ENCODE data around the gene PAPPA. TPM values are rescaled to one million over a fixed set of nuclear protein-coding genes. Genes with fewer than 3 reads are reported as not detected.

Gene PAPPA
- total RNA-seq, 1 donor from 2014 or later = 0.15 TPM

DNA sequence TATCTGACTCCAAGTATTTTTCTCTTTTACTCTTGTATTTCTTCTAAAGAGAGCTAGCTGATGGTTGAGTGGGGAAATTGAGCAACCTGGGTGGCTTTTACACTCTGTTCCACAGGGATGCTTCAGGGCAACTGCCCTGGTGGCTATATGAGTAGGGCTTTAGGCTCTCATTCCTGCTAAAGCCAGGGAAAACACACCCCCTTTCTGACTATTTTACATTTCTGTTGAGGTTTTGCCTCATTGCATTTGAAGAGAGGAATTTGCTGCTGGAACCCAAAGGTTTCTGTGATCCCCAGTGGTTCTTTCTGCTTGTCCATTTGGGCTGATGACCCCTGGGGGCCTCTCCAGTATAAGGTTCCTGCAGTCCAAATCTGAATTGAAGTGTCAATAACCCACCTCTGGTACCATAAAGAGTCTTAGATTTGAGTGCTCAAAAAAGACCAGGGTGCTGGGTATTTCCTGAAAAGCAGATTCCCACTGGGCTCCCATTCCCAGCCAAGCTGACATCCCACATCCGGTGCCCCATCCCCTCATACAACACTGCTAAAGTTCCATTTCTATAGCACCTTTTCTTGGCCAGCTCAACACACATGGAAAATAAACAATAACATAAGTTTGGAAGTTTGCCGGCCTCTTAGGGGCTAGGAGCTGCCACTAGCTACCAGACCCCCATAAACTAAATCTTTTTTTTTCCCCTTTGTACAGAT, 59.5 kb downstream of the PAPPA start:
- no peak for DNase-seq (ENCODE audit: low spot score)

DNA sequence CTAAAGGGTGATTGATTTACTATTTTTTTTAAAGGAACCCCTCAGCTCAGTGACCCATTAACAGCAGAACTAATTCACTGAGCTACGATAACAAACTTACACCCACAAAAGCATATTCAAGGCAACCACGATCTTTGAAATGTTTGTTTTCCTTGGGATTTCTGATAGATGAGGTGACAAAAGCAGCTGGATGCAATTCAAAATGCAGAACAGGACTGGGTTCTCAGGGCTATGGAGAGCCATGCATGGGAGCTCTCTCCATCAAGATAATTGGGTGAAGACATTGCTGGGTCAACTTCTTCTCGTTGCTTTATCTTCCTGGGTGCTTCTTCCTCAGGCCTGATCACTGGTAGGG, 60.1 kb downstream of the PAPPA start:
- H3K9ac ChIP-seq = no peak overlapping the region
- H3K27me3 ChIP-seq = no peaks in the 10 kb centered on the region
- no peaks in the 10 kb centered on the region for H3K4me1 Mint-ChIP-seq
- H3K36me3 Mint-ChIP-seq = peaks cover 5% of the 10 kb centered on the region
- no peaks in the 10 kb centered on the region for H4K20me1 ChIP-seq (ENCODE audit: low read depth)
- H3K9me3 ChIP-seq (ENCODE audit: low read depth) = no peaks in the 10 kb centered on the region
- H3K9me3 Mint-ChIP-seq = no peaks in the 10 kb centered on the region
- H2AFZ ChIP-seq (replicated peaks) = no peak overlapping the region
- H3K27me3 Mint-ChIP-seq (ENCODE audit: insufficient read depth, low read depth) = peaks cover 2% of the 10 kb centered on the region
- H3K4me3 ChIP-seq = no peak overlapping the region
- no peak overlapping the region for H3K4me2 ChIP-seq
- H3K4me3 Mint-ChIP-seq = no peak overlapping the region
- H3K36me3 ChIP-seq = no peaks in the 10 kb centered on the region
- H3K27ac ChIP-seq = no peak overlapping the region
- H3F3A ChIP-seq (ENCODE audit: low read depth) = no peaks in the 10 kb centered on the region
- H3K4me1 ChIP-seq = no peaks in the 10 kb centered on the region
- no peak overlapping the region for H3K27ac Mint-ChIP-seq
- no peak for DNase-seq (ENCODE audit: low spot score)
- H3K79me2 ChIP-seq (ENCODE audit: low read depth) = no peaks in the 10 kb centered on the region
- TF ChIP-seq, protein P1, sequence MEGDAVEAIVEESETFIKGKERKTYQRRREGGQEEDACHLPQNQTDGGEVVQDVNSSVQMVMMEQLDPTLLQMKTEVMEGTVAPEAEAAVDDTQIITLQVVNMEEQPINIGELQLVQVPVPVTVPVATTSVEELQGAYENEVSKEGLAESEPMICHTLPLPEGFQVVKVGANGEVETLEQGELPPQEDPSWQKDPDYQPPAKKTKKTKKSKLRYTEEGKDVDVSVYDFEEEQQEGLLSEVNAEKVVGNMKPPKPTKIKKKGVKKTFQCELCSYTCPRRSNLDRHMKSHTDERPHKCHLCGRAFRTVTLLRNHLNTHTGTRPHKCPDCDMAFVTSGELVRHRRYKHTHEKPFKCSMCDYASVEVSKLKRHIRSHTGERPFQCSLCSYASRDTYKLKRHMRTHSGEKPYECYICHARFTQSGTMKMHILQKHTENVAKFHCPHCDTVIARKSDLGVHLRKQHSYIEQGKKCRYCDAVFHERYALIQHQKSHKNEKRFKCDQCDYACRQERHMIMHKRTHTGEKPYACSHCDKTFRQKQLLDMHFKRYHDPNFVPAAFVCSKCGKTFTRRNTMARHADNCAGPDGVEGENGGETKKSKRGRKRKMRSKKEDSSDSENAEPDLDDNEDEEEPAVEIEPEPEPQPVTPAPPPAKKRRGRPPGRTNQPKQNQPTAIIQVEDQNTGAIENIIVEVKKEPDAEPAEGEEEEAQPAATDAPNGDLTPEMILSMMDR (IDR thresholded peaks at IDR 0.05) = no peak
- TF ChIP-seq EZH2 (IDR thresholded peaks at IDR 0.05) (no peak), EZH2phosphoT487 (IDR thresholded peaks at IDR 0.05) (no peak)

More for the DNA sequence above, 59.5 kb downstream of the PAPPA start:
- H3F3A ChIP-seq (ENCODE audit: low read depth) = no peaks in the 10 kb centered on the region
- no peaks in the 10 kb centered on the region for H4K20me1 ChIP-seq (ENCODE audit: low read depth)
- H3K27ac ChIP-seq = no peak overlapping the region
- Mint-ChIP-seq H3K36me3 (peaks cover 7% of the 10 kb centered on the region), H3K4me1 (no peaks in the 10 kb centered on the region), H3K27me3 (ENCODE audit: insufficient read depth, low read depth) (peaks cover 2% of the 10 kb centered on the region), H3K9me3 (no peaks in the 10 kb centered on the region), H3K27ac (no peak overlapping the region), H3K4me3 (no peak overlapping the region)
- H3K36me3 ChIP-seq = no peaks in the 10 kb centered on the region
- H3K4me2 ChIP-seq = no peak overlapping the region
- H3K9me3 ChIP-seq (ENCODE audit: low read depth) = no peaks in the 10 kb centered on the region
- H3K4me3 ChIP-seq = no peak overlapping the region
- no peaks in the 10 kb centered on the region for H3K27me3 ChIP-seq
- no peaks in the 10 kb centered on the region for H3K79me2 ChIP-seq (ENCODE audit: low read depth)
- H3K9ac ChIP-seq = no peak overlapping the region
- no peak overlapping the region for H2AFZ ChIP-seq (replicated peaks)
- TF ChIP-seq EZH2 (IDR thresholded peaks at IDR 0.05) (no peak), EZH2phosphoT487 (IDR thresholded peaks at IDR 0.05) (no peak)
- TF ChIP-seq, protein P1 (IDR thresholded peaks at IDR 0.05) = no peak
- no peaks in the 10 kb centered on the region for H3K4me1 ChIP-seq

DNA sequence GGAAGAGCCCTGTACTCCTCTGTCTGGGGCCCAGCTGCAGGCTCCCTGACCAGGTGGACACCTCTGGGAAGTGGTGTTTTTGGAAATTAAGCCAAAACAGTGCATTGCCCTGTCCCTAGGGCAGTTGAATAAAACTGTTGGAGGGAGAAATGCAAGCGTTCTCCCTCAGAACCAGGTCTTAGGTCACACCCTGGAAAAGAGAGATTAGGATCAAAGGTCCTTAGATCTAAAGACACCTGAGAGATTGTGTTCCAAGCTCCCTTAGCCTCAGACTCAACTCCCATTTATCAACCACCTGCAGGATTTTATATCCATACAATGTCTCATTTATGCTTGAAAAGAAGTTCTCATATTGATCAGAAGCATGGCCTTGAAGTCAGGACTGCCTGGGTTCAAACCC, 64.8 kb downstream of the PAPPA start:
- TF ChIP-seq, protein P1 (IDR thresholded peaks at IDR 0.05) = no peak
- TF ChIP-seq EZH2phosphoT487 (IDR thresholded peaks at IDR 0.05) (no peak), EZH2 (IDR thresholded peaks at IDR 0.05) (no peak)
- Histone ChIP-seq H3K4me2 (no peak overlapping the region), H3F3A (ENCODE audit: low read depth) (no peaks in the 10 kb centered on the region), H3K4me1 (no peaks in the 10 kb centered on the region), H3K9ac (no peak overlapping the region), H3K27ac (no peak overlapping the region), H3K36me3 (no peaks in the 10 kb centered on the region), H3K79me2 (ENCODE audit: low read depth) (no peaks in the 10 kb centered on the region), H3K27me3 (no peaks in the 10 kb centered on the region), H4K20me1 (ENCODE audit: low read depth) (no peaks in the 10 kb centered on the region), H3K4me3 (no peak overlapping the region), H3K9me3 (ENCODE audit: low read depth) (no peaks in the 10 kb centered on the region), H2AFZ (replicated peaks) (no peak overlapping the region)
- no peak overlapping the region for H3K4me3 Mint-ChIP-seq
- peaks cover 7% of the 10 kb centered on the region for H3K36me3 Mint-ChIP-seq
- no peaks in the 10 kb centered on the region for H3K9me3 Mint-ChIP-seq
- no peak for DNase-seq (ENCODE audit: low spot score)
- H3K27me3 Mint-ChIP-seq (ENCODE audit: insufficient read depth, low read depth) = no peaks in the 10 kb centered on the region
- no peak overlapping the region for H3K27ac Mint-ChIP-seq
- H3K4me1 Mint-ChIP-seq = peaks cover 5% of the 10 kb centered on the region

All from neural progenitor cell (in vitro differentiated cells).